Transverse colon (tissue), 3 donors: ENCODE measurements around the gene CPEB4.

Source experiments
- POLR2A ChIP-seq: fragments of 450-650 bp; IDR thresholded peaks from one replicate; pipeline ENCODE4 v1.6.1; 2016; ENCODE audit warnings: antibody characterized with exemption, mild to moderate bottlenecking, moderate library complexity
- TF ChIP-seq, protein P1 (sequence below), 5 experiments: fragments of 200-600 bp in 3 of 5; fragments of 450-650 bp in 2 of 5; sonication (generic) in 3 of 5; IDR thresholded peaks; 1 replicate in 2 of 5; 2 replicates in 3 of 5; pipeline ENCODE4 v1.5.1; 2016 to 2017; ENCODE audit warnings: antibody characterized with exemption in 5 of 5, inconsistent platforms in 3 of 5, mild to moderate bottlenecking in 2 of 5, moderate library complexity in 1 of 5

DNA sequence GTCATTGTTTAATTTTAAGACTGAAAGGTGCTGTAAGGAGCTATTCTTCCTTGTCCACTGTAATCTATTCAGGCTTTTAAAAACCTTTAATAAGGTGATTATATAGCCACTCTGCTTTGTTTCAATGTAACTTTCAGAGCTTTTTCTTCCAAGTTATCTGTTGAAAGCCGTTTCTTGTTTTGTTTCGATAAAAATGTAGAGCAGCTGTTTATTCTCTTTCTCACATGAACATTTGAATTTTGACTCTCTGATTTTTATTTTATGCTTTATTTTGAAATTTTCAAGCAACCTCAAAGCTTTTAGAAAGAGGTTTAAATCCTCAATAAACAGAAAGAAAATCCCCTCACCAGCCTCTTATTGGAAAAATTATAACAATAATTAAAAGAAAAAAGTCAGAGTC, 47.2 kb downstream of the CPEB4 start:
- no peak for TF ChIP-seq POLR2A
- TF ChIP-seq, protein P1, sequence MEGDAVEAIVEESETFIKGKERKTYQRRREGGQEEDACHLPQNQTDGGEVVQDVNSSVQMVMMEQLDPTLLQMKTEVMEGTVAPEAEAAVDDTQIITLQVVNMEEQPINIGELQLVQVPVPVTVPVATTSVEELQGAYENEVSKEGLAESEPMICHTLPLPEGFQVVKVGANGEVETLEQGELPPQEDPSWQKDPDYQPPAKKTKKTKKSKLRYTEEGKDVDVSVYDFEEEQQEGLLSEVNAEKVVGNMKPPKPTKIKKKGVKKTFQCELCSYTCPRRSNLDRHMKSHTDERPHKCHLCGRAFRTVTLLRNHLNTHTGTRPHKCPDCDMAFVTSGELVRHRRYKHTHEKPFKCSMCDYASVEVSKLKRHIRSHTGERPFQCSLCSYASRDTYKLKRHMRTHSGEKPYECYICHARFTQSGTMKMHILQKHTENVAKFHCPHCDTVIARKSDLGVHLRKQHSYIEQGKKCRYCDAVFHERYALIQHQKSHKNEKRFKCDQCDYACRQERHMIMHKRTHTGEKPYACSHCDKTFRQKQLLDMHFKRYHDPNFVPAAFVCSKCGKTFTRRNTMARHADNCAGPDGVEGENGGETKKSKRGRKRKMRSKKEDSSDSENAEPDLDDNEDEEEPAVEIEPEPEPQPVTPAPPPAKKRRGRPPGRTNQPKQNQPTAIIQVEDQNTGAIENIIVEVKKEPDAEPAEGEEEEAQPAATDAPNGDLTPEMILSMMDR (IDR thresholded peaks at IDR 0.05): no peak
